Natural killer cell treated with Interleukin-12 subunit alpha and Interleukin-12 subunit beta and Interleukin-15 and Interleukin-18, amount 100 ng/mL, for 72 hours (primary cell): ENCODE measurements around the gene DUS3L. TPM values are rescaled to one million over a fixed set of nuclear protein-coding genes. Genes with fewer than 3 reads are reported as not detected.
"Not testable (repeated sequence)": the region's sequence is repeated elsewhere in the genome, so short reads cannot be mapped to it uniquely, and the experiment has no call there.

ENCODE experiments used
- ATAC-seq, 2 donors: fragments of 150-1000 bp; cut with Tn5 transposase in 1 of 2; sonication (Bioruptor Pico), chemical (Tn5 transposase) in 1 of 2; 2 replicates each; pipeline ENCODE4 v1.10.0; 2021
- DNase-seq: peaks from one replicate; pipeline ENCODE4 v3.0.0; 2022; ENCODE audit warnings: low spot score
- H3K27ac Mint-ChIP-seq, 2 donors: 1 replicate in 1 of 2; 2 replicates in 1 of 2; pipeline ENCODE4 v1.8.0; 2022; ENCODE audit warnings: mixed read lengths in 2 of 2, mild to moderate bottlenecking in 1 of 2, moderate library complexity in 1 of 2
- H3K27me3 Mint-ChIP-seq, 2 donors: 1 replicate in 1 of 2; 2 replicates in 1 of 2; pipeline ENCODE4 v1.8.0; 2022; ENCODE audit warnings: mixed read lengths in 2 of 2
- H3K36me3 Mint-ChIP-seq: one replicate; pipeline ENCODE4 v1.8.0; 2022; ENCODE audit warnings: mixed read lengths
- H3K4me1 Mint-ChIP-seq, 2 donors: 1 replicate in 1 of 2; 2 replicates in 1 of 2; pipeline ENCODE4 v1.8.0; 2022; ENCODE audit warnings: low read depth in 2 of 2, mixed read lengths in 2 of 2, mild to moderate bottlenecking in 1 of 2
- H3K4me3 Mint-ChIP-seq: one replicate; pipeline ENCODE4 v1.8.0; 2022; ENCODE audit warnings: mixed read lengths
- H3K9me3 Mint-ChIP-seq: 2 replicates; pipeline ENCODE4 v1.8.0; 2022; ENCODE audit warnings: mixed read lengths
- total RNA-seq, 2 donors: library from RNA; stranded (reverse); gene quantifications; one replicate each; pipeline ENCODE4 v1.2.3, GENCODE V29; 2022

Gene DUS3L
- total RNA-seq, 2 donors from 2014 or later = 90.1 to 155 TPM

GRCh38 chr19:5748920-5749319 lies 42.0 kb downstream of the DUS3L start:
- H3K27ac Mint-ChIP-seq, DNase-seq, H3K4me1 Mint-ChIP-seq, H3K27me3 Mint-ChIP-seq, H3K36me3 Mint-ChIP-seq, H3K4me3 Mint-ChIP-seq, H3K9me3 Mint-ChIP-seq, ATAC-seq: not testable (repeated sequence)

GRCh38 chr19:5744999-5745398 lies 46.0 kb downstream of the DUS3L start:
- not testable (repeated sequence) for H3K36me3 Mint-ChIP-seq, H3K27ac Mint-ChIP-seq, H3K9me3 Mint-ChIP-seq, H3K27me3 Mint-ChIP-seq, H3K4me3 Mint-ChIP-seq, ATAC-seq, DNase-seq, H3K4me1 Mint-ChIP-seq

GRCh38 chr19:5743630-5744029 lies 47.3 kb downstream of the DUS3L start:
- Mint-ChIP-seq H3K9me3 (no peaks in the 10 kb centered on the region), H3K4me1 (no peaks in the 10 kb centered on the region), H3K27ac (no peak overlapping the region), H3K4me3 (no peak overlapping the region), H3K36me3 (no peaks in the 10 kb centered on the region), H3K27me3 (peaks cover 5 to 6% of the 10 kb centered on the region in 2 donors)
- DNase-seq = no peak
- ATAC-seq = no peak

DNA sequence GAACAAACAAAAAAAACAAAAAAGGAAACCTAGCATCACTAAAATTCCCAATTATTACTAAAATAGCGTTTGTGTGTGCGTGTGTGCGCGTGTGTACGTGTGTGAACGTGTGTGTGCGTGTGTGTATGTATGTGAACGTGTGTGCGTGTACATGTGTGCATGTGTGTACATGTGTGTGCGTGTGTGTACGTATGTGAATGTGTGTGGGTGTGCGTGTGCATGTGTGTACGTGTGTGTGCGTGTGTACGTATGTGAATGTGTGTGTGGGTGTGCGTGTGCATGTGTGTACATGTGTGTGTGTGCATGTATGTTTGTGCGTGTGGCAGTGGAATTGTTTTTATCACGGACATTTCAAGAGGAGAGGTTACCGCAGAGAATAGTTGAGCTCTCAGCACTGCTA lies 48.9 kb downstream of the DUS3L start:
- H3K4me1 Mint-ChIP-seq = no peaks in the 10 kb centered on the region
- ATAC-seq (no peak), DNase-seq (no peak)
- no peaks in the 10 kb centered on the region for H3K9me3 Mint-ChIP-seq
- H3K36me3 Mint-ChIP-seq = no peaks in the 10 kb centered on the region
- no peak overlapping the region for H3K27ac Mint-ChIP-seq
- H3K27me3 Mint-ChIP-seq = peaks cover 5 to 6% of the 10 kb centered on the region in 2 donors
- no peak overlapping the region for H3K4me3 Mint-ChIP-seq

DNA sequence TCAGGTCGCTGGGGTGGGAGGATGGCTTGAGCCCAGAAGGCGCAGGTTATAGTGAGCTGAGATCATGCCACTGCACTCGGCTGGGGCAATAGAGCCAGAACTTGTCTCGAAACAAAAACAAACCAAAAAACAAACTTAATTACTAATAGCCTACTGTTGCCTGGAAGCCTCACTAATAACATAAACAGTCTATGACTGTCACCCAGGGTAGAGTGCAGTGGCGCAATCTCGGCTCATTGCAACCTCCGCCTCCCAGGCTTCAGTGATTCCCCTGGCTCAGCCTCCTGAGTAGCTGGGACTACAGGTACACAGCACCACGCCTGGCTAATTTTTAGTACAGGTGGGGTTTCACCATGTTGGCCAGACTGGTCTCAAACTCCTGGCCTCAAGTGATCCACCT lies 52.5 kb downstream of the DUS3L start:
- no peak overlapping the region for H3K4me3 Mint-ChIP-seq
- no peaks in the 10 kb centered on the region for H3K36me3 Mint-ChIP-seq
- peaks cover 1 to 5% of the 10 kb centered on the region in 2 donors for H3K27me3 Mint-ChIP-seq

More for the DNA sequence above, 52.5 kb downstream of the DUS3L start:
- DNase-seq = no peak
- no peak for ATAC-seq
- Mint-ChIP-seq H3K27ac (no peak overlapping the region), H3K4me1 (no peaks in the 10 kb centered on the region), H3K9me3 (no peaks in the 10 kb centered on the region)

Other genes starting within 250 kb of the DUS3L start
- 1 to 10 TPM in 1 of 2 donors, under 1 TPM in 1; 0.57 to 2.6 TPM for gene TINCR, start 223.2 kb downstream of the DUS3L start, total RNA-seq
- 100 to 1,000 TPM; 116 to 204 TPM for gene SAFB2, start 168.4 kb downstream of the DUS3L start, total RNA-seq
- 100 to 1,000 TPM; 126 to 190 TPM for gene SAFB, start 168.1 kb downstream of the DUS3L start, total RNA-seq
- gene MICOS13, start 110.6 kb downstream of the DUS3L start, total RNA-seq = 10 to 100 TPM; 40.7 to 41.4 TPM
- gene HSD11B1L, start 110.1 kb downstream of the DUS3L start, total RNA-seq = 1 to 10 TPM; 1.8 to 3.6 TPM
- gene RPL36, start 100.9 kb downstream of the DUS3L start, total RNA-seq = 100 to 1,000 TPM; 645 to 764 TPM
- gene LONP1, start 71.0 kb downstream of the DUS3L start, total RNA-seq = 100 to 1,000 TPM; 151 to 267 TPM
- gene CATSPERD, start 70.5 kb downstream of the DUS3L start, total RNA-seq = not detected
- 10 to 100 TPM in 1 of 2 donors, 1 to 10 TPM in 1; 8.5 to 21.5 TPM for gene PRR22, start 6.4 kb downstream of the DUS3L start, total RNA-seq
- gene NRTN, start 13.9 kb upstream of the DUS3L start, total RNA-seq = not detected
- gene FUT6, start 48.5 kb upstream of the DUS3L start, total RNA-seq = not detected
- gene FUT3, start 60.3 kb upstream of the DUS3L start, total RNA-seq = not detected
- not detected for gene FUT5, start 79.4 kb upstream of the DUS3L start, total RNA-seq
- 100 to 1,000 TPM; 170 to 189 TPM for gene NDUFA11, start 112.6 kb upstream of the DUS3L start, total RNA-seq
- 1 to 10 TPM; 4.4 to 6.7 TPM for gene VMAC, start 113.7 kb upstream of the DUS3L start, total RNA-seq
- gene CAPS, start 123.1 kb upstream of the DUS3L start, total RNA-seq = 1 to 10 TPM; 7.6 to 8.6 TPM
- gene RANBP3, start 187.0 kb upstream of the DUS3L start, total RNA-seq = 100 to 1,000 TPM in 1 of 2 donors, 10 to 100 TPM in 1; 96.5 to 119 TPM